GM18505 (cell line): ENCODE data around the gene RNF213.

Experiments used
- ATAC-seq: cut with Tn5 transposase; IDR thresholded peaks from one replicate; pipeline ENCODE4 v1.9.1; 2021; ENCODE audit not compliant: unreplicated experiment
- POLR2A ChIP-seq: IDR thresholded peaks from 4 replicates; pipeline ENCODE4 v1.6.1; 2011; ENCODE audit warnings: borderline replicate concordance; ENCODE audit not compliant: insufficient read depth, insufficient read length; ENCODE audit errors: extremely low read depth

The RNF213 gene

GRCh38 chr17:80349751-80350150 is 89.1 kb downstream of the RNF213 start:
- no peak for ATAC-seq
- no peak for TF ChIP-seq POLR2A

GRCh38 chr17:80352216-80352895 is 91.7 kb downstream of the RNF213 start:
- TF ChIP-seq POLR2A, result no peak

GRCh38 chr17:80352991-80353665 is 92.5 kb downstream of the RNF213 start:
- ATAC-seq, result no peak
- TF ChIP-seq POLR2A, result peak; percentile 16

More at GRCh38 chr17:80352216-80352895, 91.7 kb downstream of the RNF213 start:
- no peak for ATAC-seq

DNA sequence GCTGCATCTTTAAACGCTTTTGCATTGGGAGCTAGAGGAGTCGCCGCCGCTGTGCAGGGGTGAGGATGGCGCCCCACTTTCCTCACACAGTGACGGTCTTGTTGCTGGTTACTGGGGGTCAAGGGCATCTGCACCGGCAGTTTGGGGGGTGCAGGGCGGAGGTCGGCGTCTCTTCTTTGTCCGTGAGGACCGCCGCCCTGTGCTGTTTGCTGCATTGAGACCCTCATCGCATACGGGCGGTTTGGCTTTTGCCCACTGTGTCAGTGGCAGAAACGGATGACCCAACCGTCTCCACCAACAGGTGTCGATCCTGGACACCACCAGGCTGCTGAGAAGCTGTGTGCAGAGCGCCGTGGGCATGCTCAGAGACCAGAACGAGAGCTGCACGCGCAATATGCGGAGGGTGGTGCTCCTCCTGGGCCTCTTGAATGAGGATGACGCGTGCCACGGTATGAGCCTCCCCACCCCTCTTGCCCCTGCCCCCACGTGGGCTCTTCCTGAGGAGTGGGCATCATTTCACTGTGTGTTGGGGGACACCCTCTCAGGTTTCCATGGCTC is 93.1 kb downstream of the RNF213 start:
- TF ChIP-seq POLR2A, result peak; percentile 9
- no peak for ATAC-seq

GRCh38 chr17:80354336-80354735 is 93.7 kb downstream of the RNF213 start:
- TF ChIP-seq POLR2A, result no peak
- no peak for ATAC-seq

- no peak for ATAC-seq
- TF ChIP-seq POLR2A, result no peak
These were observed 95.7 kb downstream of the RNF213 start for GRCh38 chr17:80356231-80356856.

DNA sequence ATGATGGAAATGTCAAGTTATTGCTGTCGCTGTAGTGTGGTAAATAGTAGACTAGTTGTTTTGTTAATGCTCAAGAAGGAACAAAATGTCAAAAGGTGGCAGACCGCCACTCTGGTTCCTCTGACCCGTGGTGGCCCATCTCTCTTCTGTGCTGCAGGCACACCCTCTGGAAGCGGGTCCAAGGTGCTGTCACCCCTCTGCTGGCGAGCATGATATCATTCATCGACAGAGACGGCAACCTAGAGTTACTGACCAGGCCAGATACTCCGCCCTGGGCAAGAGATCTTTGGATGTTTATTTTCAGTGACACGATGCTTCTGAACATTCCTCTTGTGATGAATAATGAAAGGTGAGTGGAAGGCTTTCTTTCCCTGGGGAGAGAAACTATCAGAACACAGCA is 97.5 kb downstream of the RNF213 start:
- no peak for ATAC-seq
- no peak for TF ChIP-seq POLR2A

- no peak for ATAC-seq
- no peak for TF ChIP-seq POLR2A
These were observed 98.2 kb downstream of the RNF213 start for GRCh38 chr17:80358861-80359260.

DNA sequence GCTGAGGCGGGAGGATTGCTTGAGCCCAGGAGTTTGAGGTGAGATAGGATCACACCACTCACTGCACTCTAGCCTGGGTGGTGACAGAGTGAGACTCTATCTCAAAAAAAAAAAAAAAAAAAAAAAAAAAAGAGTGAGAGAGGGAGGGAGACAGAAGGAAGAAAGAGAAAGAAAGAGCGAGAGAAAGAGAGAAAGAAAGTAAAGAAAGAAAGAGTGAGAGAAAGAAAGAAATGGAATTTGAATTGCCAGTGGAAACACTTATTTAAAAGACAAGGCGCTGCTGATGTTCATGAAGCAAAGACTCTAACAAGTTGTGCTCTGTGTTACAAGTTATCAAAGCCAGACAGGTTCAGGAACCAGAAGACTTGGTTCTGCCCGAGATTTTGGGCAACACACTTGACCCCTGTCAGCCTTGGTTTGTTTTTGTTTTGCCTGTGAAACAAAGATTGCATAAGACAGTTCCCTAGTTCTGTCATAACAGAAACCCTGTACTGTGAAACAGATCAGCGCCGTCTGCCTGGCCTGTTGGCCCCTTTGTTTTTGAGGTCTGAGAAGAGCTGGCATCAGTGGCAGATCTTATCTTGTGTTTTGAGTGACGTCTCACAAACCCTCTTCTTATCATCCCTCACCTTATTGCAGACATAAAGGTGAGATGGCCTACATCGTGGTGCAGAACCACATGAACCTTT is 98.9 kb downstream of the RNF213 start:
- no peak for TF ChIP-seq POLR2A
- ATAC-seq, result no peak

GRCh38 chr17:80360396-80360795 is 99.7 kb downstream of the RNF213 start:
- no peak for TF ChIP-seq POLR2A
- no peak for ATAC-seq

DNA sequence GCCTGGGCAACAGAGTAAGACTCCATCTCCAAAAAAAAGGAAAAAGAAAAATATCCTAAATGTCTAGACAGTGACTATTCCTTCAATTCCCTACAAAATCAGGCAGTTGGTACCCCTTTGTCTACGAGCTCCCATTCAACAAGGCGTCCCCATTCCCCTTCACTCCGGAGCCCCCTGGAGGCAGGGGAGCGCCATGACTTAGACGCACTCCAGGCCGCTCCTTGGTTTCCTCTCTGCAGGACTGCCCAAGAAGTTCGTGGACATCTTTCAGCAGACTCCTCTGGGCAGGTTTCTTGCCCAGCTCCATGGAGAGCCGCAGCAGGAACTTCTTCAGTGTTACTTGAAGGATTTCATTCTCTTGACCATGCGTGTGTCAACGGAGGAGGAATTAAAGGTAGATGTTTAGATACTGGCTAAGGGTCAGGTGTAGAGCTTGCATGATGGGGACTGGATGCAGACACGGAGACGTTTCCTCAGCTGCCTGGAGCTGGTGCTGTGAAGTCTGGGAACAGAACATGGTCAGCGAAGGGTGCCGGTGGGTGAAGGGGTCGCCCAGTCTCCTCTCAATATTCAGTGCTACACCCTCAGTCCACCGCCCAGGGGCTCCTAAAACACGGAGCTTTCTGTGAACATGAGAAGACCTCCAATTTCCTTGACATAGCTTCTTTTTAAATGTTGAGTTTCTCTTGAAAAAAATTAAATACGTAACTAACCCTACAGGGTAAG is 101.0 kb downstream of the RNF213 start:
- ATAC-seq, result no peak
- no peak for TF ChIP-seq POLR2A

DNA sequence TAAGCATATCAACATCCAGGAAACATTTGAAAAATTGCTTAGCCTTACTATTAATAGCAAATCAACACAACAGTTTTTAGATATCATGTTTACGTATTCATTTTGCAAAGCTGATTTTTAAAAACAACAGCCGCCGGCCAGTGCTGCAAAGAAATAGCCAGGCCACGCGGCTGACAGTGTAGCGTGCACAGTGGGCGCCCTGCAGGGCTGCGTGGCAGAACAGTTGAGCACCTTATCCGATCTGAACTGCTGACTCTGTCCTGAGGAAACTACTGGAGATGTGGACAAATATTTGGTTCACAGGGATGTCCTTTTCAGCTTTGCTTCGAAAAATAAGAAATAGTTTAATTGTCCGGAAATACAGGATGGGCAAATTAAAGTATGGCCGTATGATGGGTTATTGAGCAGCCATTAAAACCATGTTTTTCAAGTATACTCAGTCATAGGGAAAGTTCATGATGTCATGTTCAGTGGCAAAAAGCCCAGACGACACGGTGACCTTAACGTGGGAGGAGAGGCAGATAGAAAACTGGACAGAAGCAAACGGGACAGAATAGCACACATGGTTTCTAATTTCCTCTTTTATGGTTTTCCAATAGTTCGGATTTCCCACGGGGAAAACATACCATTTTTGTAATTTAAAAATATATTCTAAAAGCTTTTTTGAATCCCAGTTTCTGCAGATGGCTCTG is 101.9 kb downstream of the RNF213 start:
- no peak for ATAC-seq
- no peak for TF ChIP-seq POLR2A

DNA sequence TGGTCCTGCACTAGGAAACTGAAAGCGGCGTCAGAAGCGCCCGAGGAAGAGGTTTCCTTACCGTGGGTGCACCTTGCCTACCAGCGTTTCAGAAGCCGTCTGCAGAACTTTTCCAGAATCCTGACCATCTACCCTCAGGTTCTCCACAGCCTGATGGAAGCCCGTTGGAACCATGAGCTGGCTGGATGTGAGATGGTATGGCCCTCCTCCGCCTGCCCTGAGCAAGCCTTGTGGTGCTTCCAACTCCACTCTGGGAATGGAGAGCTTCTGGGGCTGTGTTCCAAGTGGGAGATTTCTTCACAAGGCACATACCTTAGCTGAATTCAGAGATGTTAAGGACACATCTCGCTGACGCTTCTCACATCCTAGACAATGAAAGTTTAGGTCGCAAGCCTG is 102.5 kb downstream of the RNF213 start:
- no peak for ATAC-seq
- TF ChIP-seq POLR2A, result no peak

DNA sequence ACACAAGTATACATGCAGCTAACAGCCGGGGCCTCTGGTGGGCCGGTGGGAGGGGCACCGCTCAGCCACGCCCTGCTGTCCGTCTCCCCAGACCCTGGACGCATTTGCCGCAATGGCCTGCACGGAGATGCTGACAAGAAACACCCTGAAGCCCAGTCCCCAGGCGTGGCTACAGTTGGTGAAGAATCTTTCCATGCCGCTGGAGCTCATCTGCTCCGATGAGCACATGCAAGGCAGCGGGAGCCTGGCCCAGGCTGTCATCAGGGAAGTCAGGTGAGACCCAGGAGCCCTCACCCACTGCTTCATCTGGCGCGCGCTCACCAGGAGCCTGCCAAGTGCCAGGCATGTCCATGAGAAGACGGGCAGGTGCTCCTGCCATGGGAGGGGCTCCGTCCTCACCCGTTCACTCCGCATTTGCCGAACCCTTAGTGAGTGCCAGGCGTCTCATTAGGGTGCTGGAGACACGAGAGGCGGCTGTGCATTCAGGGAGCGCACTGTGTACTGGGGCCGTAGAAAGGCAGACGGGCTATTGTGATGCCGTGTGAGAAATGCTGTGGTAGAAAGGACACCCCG is 103.0 kb downstream of the RNF213 start:
- no peak for TF ChIP-seq POLR2A
- ATAC-seq, result no peak
